Mesothelial cell of epicardium (in vitro differentiated cells): ENCODE measurements around the gene TSFM. TPM values are rescaled to one million over a fixed set of nuclear protein-coding genes. Genes with fewer than 3 reads are reported as not detected.

Source experiments
- DNase-seq, 2 experiments: peaks; one replicate each; pipeline ENCODE4 v3.0.0; 2021; ENCODE audit warnings: low spot score in 2 of 2; ENCODE audit not compliant: unreplicated experiment in 2 of 2
- H3K27ac Mint-ChIP-seq: 2 replicates; pipeline ENCODE4 v1.8.0; 2021; ENCODE audit warnings: mixed read lengths
- H3K27me3 Mint-ChIP-seq: 2 replicates; pipeline ENCODE4 v1.8.0; 2021; ENCODE audit warnings: low read depth, mixed read lengths
- H3K36me3 Mint-ChIP-seq: 2 replicates; pipeline ENCODE4 v1.8.0; 2021; ENCODE audit warnings: mixed read lengths
- H3K4me1 Mint-ChIP-seq: 2 replicates; pipeline ENCODE4 v1.8.0; 2021; ENCODE audit warnings: mixed read lengths
- H3K4me3 Mint-ChIP-seq: 2 replicates; pipeline ENCODE4 v1.8.0; 2021; ENCODE audit warnings: mild to moderate bottlenecking, moderate library complexity, mixed read lengths
- H3K9me3 Mint-ChIP-seq: 2 replicates; pipeline ENCODE4 v1.8.0; 2021; ENCODE audit warnings: mixed read lengths
- CTCF ChIP-seq: fragments of 200-600 bp; sonication (generic); IDR thresholded peaks from one replicate; pipeline ENCODE4 v1.5.0; 2021; ENCODE audit warnings: antibody characterized with exemption; ENCODE audit not compliant: unreplicated experiment
- total RNA-seq: library from RNA; stranded (reverse); gene quantifications from 3 replicates; pipeline ENCODE4 v1.2.1, GENCODE V29; 2021

Gene TSFM
- total RNA-seq, 1 donor from 2014 or later: 23.4 TPM

- no peak for TF ChIP-seq CTCF
- Mint-ChIP-seq H3K27me3 (peaks cover 22% of the 10 kb centered on the region), H3K4me3 (peak overlapping the region; percentile 90), H3K4me1 (peaks cover 42% of the 10 kb centered on the region), H3K36me3 (peaks cover 38% of the 10 kb centered on the region), H3K9me3 (no peaks in the 10 kb centered on the region), H3K27ac (peak overlapping the region; percentile 97)
- DNase-seq: no peak
Measured at GRCh38 chr12:57750561-57751431, 31.8 kb upstream of the TSFM start.

DNA sequence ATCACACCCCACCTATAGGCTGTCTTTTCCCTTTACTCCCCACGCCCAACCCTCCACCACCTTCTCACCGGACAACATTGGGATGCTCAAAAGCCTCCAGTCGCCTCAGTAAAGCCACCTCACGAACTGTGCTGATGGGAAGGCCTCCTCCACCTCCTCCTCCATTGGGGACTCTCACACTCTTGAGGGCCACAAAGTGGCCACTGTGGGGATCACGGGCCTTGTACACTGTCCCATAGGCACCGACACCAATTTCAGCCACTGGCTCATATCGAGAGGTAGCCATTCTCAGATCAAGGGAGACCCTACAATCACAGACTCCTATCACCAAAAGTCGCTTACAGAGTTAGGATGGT lies 31.2 kb upstream of the TSFM start:
- Mint-ChIP-seq H3K9me3 (no peaks in the 10 kb centered on the region), H3K36me3 (peaks cover 34% of the 10 kb centered on the region), H3K27me3 (peaks cover 28% of the 10 kb centered on the region), H3K4me1 (peaks cover 40% of the 10 kb centered on the region), H3K4me3 (peak overlapping the region; percentile 90), H3K27ac (peak overlapping the region; percentile 97)
- no peak for DNase-seq
- TF ChIP-seq CTCF: no peak

DNA sequence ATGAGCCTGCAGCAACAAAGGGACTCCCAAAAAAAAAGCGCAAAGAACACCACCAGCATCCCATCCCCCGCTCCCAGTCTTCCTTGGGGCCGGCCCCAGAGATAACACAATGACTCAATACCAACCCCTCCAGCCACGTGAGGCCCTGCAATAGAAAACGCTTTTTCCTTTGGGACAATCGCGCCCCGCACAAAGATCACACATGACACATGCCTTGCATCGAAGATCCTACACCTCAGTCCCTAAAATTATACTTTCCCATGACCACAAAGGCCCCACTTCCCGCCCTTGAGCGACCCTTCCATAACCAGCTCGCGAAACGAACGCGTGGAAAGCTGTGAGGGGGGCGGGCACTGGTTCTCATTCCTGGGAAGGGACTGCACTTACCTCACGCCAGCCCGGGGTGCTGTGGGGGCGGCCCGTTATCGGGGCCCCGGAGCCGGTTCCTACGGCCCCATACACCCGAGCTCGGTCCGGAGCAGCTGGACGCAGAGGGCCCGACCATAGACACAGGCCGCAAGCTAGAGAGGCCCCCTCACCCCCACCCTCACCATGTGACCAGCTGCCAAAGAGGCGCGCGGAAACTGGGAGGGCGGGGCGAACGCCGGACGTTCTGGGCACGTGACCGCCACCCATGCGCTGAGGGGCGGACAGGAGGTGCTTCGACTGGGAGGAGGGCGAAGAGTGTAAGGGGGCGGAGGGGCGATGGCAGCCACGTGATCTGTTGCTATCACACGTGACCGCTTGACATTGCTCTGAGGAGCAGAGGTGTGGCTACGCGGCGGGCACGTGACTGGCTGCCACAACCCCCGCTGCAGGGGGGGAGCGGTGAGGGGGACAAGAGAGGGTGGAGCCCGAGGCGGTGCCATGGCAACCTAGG lies 30.6 kb upstream of the TSFM start, which contains the start of gene CDK4:
TSS of gene CDK4 (minus strand) at position 523 of the 880 bp plus-strand sequence. CDS start 593 bp downstream, outside the sequence.
- Mint-ChIP-seq H3K36me3 (peaks cover 29% of the 10 kb centered on the region), H3K27me3 (peaks cover 34% of the 10 kb centered on the region), H3K9me3 (no peaks in the 10 kb centered on the region), H3K27ac (peak within 1 kb of the TSS; percentile 97), H3K4me1 (peaks cover 45% of the 10 kb centered on the region), H3K4me3 (peak within 1 kb of the TSS; percentile 90)
- peak; percentile 98 for DNase-seq
- no peak for TF ChIP-seq CTCF

DNA sequence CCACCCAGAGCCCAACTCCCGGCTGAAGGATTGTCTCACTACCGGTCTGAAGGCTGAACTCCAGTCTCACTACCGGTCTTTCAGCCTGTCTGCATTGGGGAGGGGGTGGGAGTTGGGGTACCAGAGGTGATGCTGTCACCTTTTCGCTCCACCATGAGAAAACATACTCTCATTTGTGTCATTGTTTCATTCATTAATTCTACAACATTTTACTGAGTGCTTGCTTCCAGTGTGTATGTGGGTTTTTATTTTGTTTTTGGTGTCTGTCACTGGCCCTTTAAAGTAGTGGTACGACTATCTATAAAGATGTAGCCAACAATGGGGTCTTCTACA lies 30.0 kb upstream of the TSFM start:
- Mint-ChIP-seq H3K27ac (peak overlapping the region; percentile 78), H3K4me3 (peak overlapping the region; percentile 90), H3K4me1 (peaks cover 45% of the 10 kb centered on the region), H3K9me3 (no peaks in the 10 kb centered on the region), H3K27me3 (peaks cover 37% of the 10 kb centered on the region), H3K36me3 (peaks cover 24% of the 10 kb centered on the region)
- no peak for DNase-seq
- no peak for TF ChIP-seq CTCF

- Mint-ChIP-seq H3K36me3 (peaks cover 24% of the 10 kb centered on the region), H3K9me3 (no peaks in the 10 kb centered on the region), H3K4me3 (peak overlapping the region; percentile 79), H3K27me3 (peaks cover 49% of the 10 kb centered on the region), H3K4me1 (peaks cover 45% of the 10 kb centered on the region), H3K27ac (peak overlapping the region; percentile 64)
- DNase-seq: no peak
- TF ChIP-seq CTCF: no peak
Measured at GRCh38 chr12:57753756-57754337, 28.7 kb upstream of the TSFM start.
